Gastroesophageal sphincter (tissue), 4 donors: ENCODE results near the gene LRRC15. TPM values are rescaled to one million over a fixed set of nuclear protein-coding genes. Genes with fewer than 3 reads are reported as not detected.
A peak's percentile ranks its signal among the peaks of the same experiment; 100 is the strongest.

Experiments
- ATAC-seq: fragments of 150-250 bp; one replicate; pipeline ENCODE4 v1.9.1; 2016; ENCODE audit warnings: mild to moderate bottlenecking, moderate library complexity
- H3K27ac ChIP-seq, 4 donors: fragments of 200-600 bp; sonication (generic) in 3 of 4; 1 replicate in 3 of 4; 2 replicates in 1 of 4; pipeline ENCODE4 v1.5.1; 2016 to 2019
- H3K27me3 ChIP-seq: fragments of 200-600 bp; sonication (generic); one replicate; pipeline ENCODE4 v1.5.1; 2019
- H3K36me3 ChIP-seq, 2 donors: fragments of 200-600 bp; sonication (generic); one replicate each; pipeline ENCODE4 v1.5.1; 2019; ENCODE audit warnings: control low read depth in 1 of 2
- H3K4me1 ChIP-seq, 3 donors: fragments of 200-600 bp; sonication (generic); 1 replicate in 2 of 3; 2 replicates in 1 of 3; pipeline ENCODE4 v1.5.1; 2016 to 2019; ENCODE audit warnings: control low read depth in 2 of 3
- H3K4me3 ChIP-seq, 2 donors: fragments of 200-600 bp; sonication (generic); one replicate each; pipeline ENCODE4 v1.5.1; 2019; ENCODE audit warnings: mild to moderate bottlenecking in 1 of 2, moderate library complexity in 1 of 2
- H3K9me3 ChIP-seq, 3 donors: fragments of 200-600 bp; sonication (generic); one replicate each; pipeline ENCODE4 v1.5.1; 2017 to 2019; ENCODE audit warnings: control low read depth in 2 of 3
- CTCF ChIP-seq, 4 experiments: fragments of 200-600 bp in 2 of 4; fragments of 450-650 bp in 2 of 4; sonication (generic) in 1 of 4; IDR thresholded peaks; one replicate each; pipeline ENCODE4 v1.5.1; 2017 to 2019; ENCODE audit warnings: antibody characterized with exemption in 4 of 4, mild to moderate bottlenecking in 2 of 4, moderate library complexity in 2 of 4
- EP300 ChIP-seq: sonication (generic); formaldehyde crosslinking; IDR thresholded peaks from one replicate; pipeline ENCODE4 v1.6.1; 2017; ENCODE audit warnings: antibody characterized with exemption, mild to moderate bottlenecking
- POLR2A ChIP-seq, 2 donors: fragments of 450-650 bp; IDR thresholded peaks; one replicate each; pipeline ENCODE4 v1.6.1; 2017; ENCODE audit warnings: antibody characterized with exemption in 2 of 2, mild to moderate bottlenecking in 2 of 2, moderate library complexity in 1 of 2
- POLR2AphosphoS5 ChIP-seq: sonication (generic); formaldehyde crosslinking; IDR thresholded peaks from one replicate; pipeline ENCODE4 v1.6.1; 2017; ENCODE audit warnings: antibody characterized with exemption
- WGBS, 2 donors: methylation state at CpG; one replicate each; pipeline ENCODE4 v1.1.5; 2018; ENCODE audit warnings: low coverage in 1 of 2; 5-methylcytosine and 5-hydroxymethylcytosine counted together
- total RNA-seq, 4 donors: library from RNA; depleted of rRNA; stranded (reverse); fragments of >200 nt; gene quantifications; one replicate each; pipeline ENCODE4 v1.1.0, GENCODE V29; 2016

Gene LRRC15
- total RNA-seq, 4 donors from 2014 or later: 0.42 to 0.67 (median 0.49) TPM; not detected in 1

GRCh38 chr3:194355379-194355778, 14.2 kb downstream of the LRRC15 start:
- TF ChIP-seq POLR2AphosphoS5 (no peak), CTCF (IDR thresholded peaks at IDR 0.05) (no peak), POLR2A (IDR thresholded peaks at IDR 0.05) (no peak), EP300 (no peak)

GRCh38 chr3:194354315-194354714, 15.2 kb downstream of the LRRC15 start:
- Histone ChIP-seq H3K4me1 (no peaks in the 10 kb centered on the region), H3K4me3 (no peak overlapping the region), H3K9me3 (no peaks in the 10 kb centered on the region), H3K27ac (no peak overlapping the region), H3K27me3 (peaks cover 12% of the 10 kb centered on the region), H3K36me3 (no peaks in the 10 kb centered on the region)
- TF ChIP-seq EP300: no peak
- no peak for TF ChIP-seq POLR2A (IDR thresholded peaks at IDR 0.05)
- no peak for TF ChIP-seq POLR2AphosphoS5
- no peak for TF ChIP-seq CTCF (IDR thresholded peaks at IDR 0.05)
- ATAC-seq: no peak
- 92 to 94% methylated on average over 2 of the region's 2 CpGs for WGBS, 2 donors

More at GRCh38 chr3:194355379-194355778, 14.2 kb downstream of the LRRC15 start:
- H3K27me3 ChIP-seq: peaks cover 17% of the 10 kb centered on the region
- no peak for ATAC-seq
- WGBS, 2 donors: 55 to 69% methylated on average over 3 to 7 of the region's 7 CpGs
- no peaks in the 10 kb centered on the region for H3K9me3 ChIP-seq
- H3K4me3 ChIP-seq: no peak overlapping the region
- H3K36me3 ChIP-seq: no peaks in the 10 kb centered on the region
- no peak overlapping the region for H3K27ac ChIP-seq
- H3K4me1 ChIP-seq: no peaks in the 10 kb centered on the region

GRCh38 chr3:194352667-194353246, 16.8 kb downstream of the LRRC15 start:
- Histone ChIP-seq H3K9me3 (no peaks in the 10 kb centered on the region), H3K36me3 (no peaks in the 10 kb centered on the region), H3K4me3 (no peak overlapping the region), H3K27me3 (peaks cover 5% of the 10 kb centered on the region), H3K4me1 (no peaks in the 10 kb centered on the region), H3K27ac (no peak overlapping the region)
- no peak for ATAC-seq
- no peak for TF ChIP-seq EP300
- TF ChIP-seq POLR2AphosphoS5: no peak
- no peak for TF ChIP-seq CTCF (IDR thresholded peaks at IDR 0.05)
- no peak for TF ChIP-seq POLR2A (IDR thresholded peaks at IDR 0.05)
- 87 to 89% methylated on average over 7 to 9 of the region's 10 CpGs for WGBS, 2 donors

- Histone ChIP-seq H3K4me3 (no peak overlapping the region), H3K27ac (no peak overlapping the region), H3K27me3 (peaks cover 5% of the 10 kb centered on the region), H3K9me3 (no peaks in the 10 kb centered on the region), H3K36me3 (no peaks in the 10 kb centered on the region), H3K4me1 (no peaks in the 10 kb centered on the region)
- WGBS, 2 donors: 86 to 89% methylated on average over 13 to 14 of the region's 14 CpGs
- no peak for TF ChIP-seq EP300
- no peak for TF ChIP-seq POLR2AphosphoS5
- TF ChIP-seq CTCF (IDR thresholded peaks at IDR 0.05): no peak
- TF ChIP-seq POLR2A (IDR thresholded peaks at IDR 0.05): no peak
- ATAC-seq: peak; percentile 49
Measured at GRCh38 chr3:194351952-194352536, 17.5 kb downstream of the LRRC15 start.

GRCh38 chr3:194351080-194351672, 18.4 kb downstream of the LRRC15 start, which contains the start of gene CPN2:
TSS of gene CPN2 (minus strand) at chr3:194351328. CDS start at chr3:194342702, 8,626 bp downstream.
- 94% methylated on average over 3 of the region's 24 CpGs; no CpG with 5 or more reads in 1 of the 2 donors for WGBS, 2 donors
- Histone ChIP-seq H3K9me3 (no peaks in the 10 kb centered on the region), H3K4me3 (no peak within 1 kb of the TSS), H3K27me3 (no peaks in the 10 kb centered on the region), H3K36me3 (no peaks in the 10 kb centered on the region), H3K27ac (no peak within 1 kb of the TSS), H3K4me1 (no peaks in the 10 kb centered on the region)
- TF ChIP-seq POLR2AphosphoS5 (no peak), POLR2A (IDR thresholded peaks at IDR 0.05) (no peak), EP300 (no peak), CTCF (IDR thresholded peaks at IDR 0.05) (no peak)
- no peak for ATAC-seq
